Stimulated activated CD8-positive, alpha-beta memory T cell treated with anti-CD3 and anti-CD28 coated beads, Interleukin-7, amount 100 ng/mL, for 24 hours (primary cell): ENCODE results near the gene ZBTB7C.

Source experiments
- DNase-seq: peaks from one replicate; pipeline ENCODE4 v3.0.0-alpha.2; 2020; ENCODE audit warnings: low read depth

ZBTB7C gene

GRCh38 chr18:48390641-48391040 is 18.5 kb downstream of the ZBTB7C start:
- DNase-seq, result no peak

- DNase-seq, result no peak
Observed at GRCh38 chr18:48388478-48388877, 20.7 kb downstream of the ZBTB7C start.

- no peak for DNase-seq
Observed at GRCh38 chr18:48387300-48387699, 21.9 kb downstream of the ZBTB7C start.

GRCh38 chr18:48385596-48385995 is 23.6 kb downstream of the ZBTB7C start:
- DNase-seq, result no peak

GRCh38 chr18:48376934-48377333 is 32.2 kb downstream of the ZBTB7C start:
- DNase-seq, result no peak

GRCh38 chr18:48376406-48376805 is 32.8 kb downstream of the ZBTB7C start:
- DNase-seq, result no peak

- DNase-seq, result no peak
Observed at GRCh38 chr18:48375150-48375800, 33.9 kb downstream of the ZBTB7C start.

- no peak for DNase-seq
Observed at GRCh38 chr18:48374423-48375149, 34.6 kb downstream of the ZBTB7C start.

GRCh38 chr18:48371854-48372602 is 37.2 kb downstream of the ZBTB7C start:
- DNase-seq, result no peak

GRCh38 chr18:48367557-48367956 is 41.6 kb downstream of the ZBTB7C start:
- DNase-seq, result no peak

- DNase-seq, result no peak
Observed at GRCh38 chr18:48365965-48366364, 43.2 kb downstream of the ZBTB7C start.

- DNase-seq, result no peak
Observed at GRCh38 chr18:48364146-48364545, 45.0 kb downstream of the ZBTB7C start.

GRCh38 chr18:48363175-48363574 is 46.0 kb downstream of the ZBTB7C start:
- no peak for DNase-seq

GRCh38 chr18:48361801-48362200 is 47.4 kb downstream of the ZBTB7C start:
- DNase-seq, result no peak

- no peak for DNase-seq
Observed at GRCh38 chr18:48360376-48361021, 48.7 kb downstream of the ZBTB7C start.

GRCh38 chr18:48359626-48360025 is 49.6 kb downstream of the ZBTB7C start:
- no peak for DNase-seq

GRCh38 chr18:48358868-48359267 is 50.3 kb downstream of the ZBTB7C start:
- DNase-seq, result no peak

- no peak for DNase-seq
Observed at GRCh38 chr18:48356909-48357631, 52.1 kb downstream of the ZBTB7C start.

- DNase-seq, result no peak
Observed at GRCh38 chr18:48356151-48356745, 52.9 kb downstream of the ZBTB7C start.

GRCh38 chr18:48355276-48356115 is 53.7 kb downstream of the ZBTB7C start:
- DNase-seq, result no peak
